IgD-negative memory B cell (primary cell): ENCODE results near the gene APPL1. TPM values are rescaled to one million over a fixed set of nuclear protein-coding genes. Genes with fewer than 3 reads are reported as not detected.
"Not testable (repeated sequence)": the region's sequence is repeated elsewhere in the genome, so short reads cannot be mapped to it uniquely, and the experiment has no call there.

Experiments used
- H3K27ac Mint-ChIP-seq, 3 donors: one replicate each; pipeline ENCODE4 v1.8.0; 2020 to 2022; ENCODE audit warnings: mild to moderate bottlenecking in 3 of 3, mixed read lengths in 3 of 3, moderate library complexity in 1 of 3
- H3K27me3 Mint-ChIP-seq: one replicate; pipeline ENCODE4 v1.8.0; 2021; ENCODE audit warnings: mixed read lengths
- H3K36me3 Mint-ChIP-seq: one replicate; pipeline ENCODE4 v1.8.0; 2020; ENCODE audit warnings: mild to moderate bottlenecking, mixed read lengths
- H3K4me1 Mint-ChIP-seq, 3 donors: one replicate each; pipeline ENCODE4 v1.8.0; 2020 to 2022; ENCODE audit warnings: mixed read lengths in 3 of 3, mild to moderate bottlenecking in 1 of 3
- H3K4me3 Mint-ChIP-seq, 4 donors: one replicate each; pipeline ENCODE4 v1.8.0; 2020 to 2022; ENCODE audit warnings: mild to moderate bottlenecking in 4 of 4, mixed read lengths in 4 of 4, moderate library complexity in 3 of 4
- H3K9me3 Mint-ChIP-seq, 3 donors: one replicate each; pipeline ENCODE4 v1.8.0; 2020 to 2021; ENCODE audit warnings: mixed read lengths in 3 of 3, mild to moderate bottlenecking in 1 of 3
- polyA plus RNA-seq: library from polyadenylated mRNA; unstranded; fragments of 300-500 nt; fragmentation: Illumina TruSeq; gene quantifications from one replicate; pipeline ENCODE4 v1.2.3, GENCODE V29; 2021

APPL1 gene
- polyA plus RNA-seq, 1 donor from 2014 or later, result 125 TPM

GRCh38 chr3:57292159-57292896 lies 64.8 kb downstream of the APPL1 start, which contains the start of gene ASB14:
Gene ASB14, minus strand, starts transcription at chr3:57292685. Its CDS starts 652 bp downstream, at chr3:57292033.
- Mint-ChIP-seq H3K27me3 (peaks cover 3% of the 10 kb centered on the region), H3K4me1 (no peaks in the 10 kb centered on the region), H3K36me3 (peaks cover 2% of the 10 kb centered on the region)

GRCh38 chr3:57292897-57293526 lies 65.5 kb downstream of the APPL1 start:
- H3K4me1 Mint-ChIP-seq, result no peaks in the 10 kb centered on the region
- no peak overlapping the region for H3K4me3 Mint-ChIP-seq
- H3K36me3 Mint-ChIP-seq, result peaks cover 2% of the 10 kb centered on the region
- no peaks in the 10 kb centered on the region for H3K9me3 Mint-ChIP-seq
- H3K27me3 Mint-ChIP-seq, result peaks cover 3% of the 10 kb centered on the region
- H3K27ac Mint-ChIP-seq, result no peak overlapping the region

More at GRCh38 chr3:57292159-57292896, 64.8 kb downstream of the APPL1 start, which contains the start of gene ASB14:
- H3K27ac Mint-ChIP-seq, result no peak within 1 kb of the TSS
- no peaks in the 10 kb centered on the region for H3K9me3 Mint-ChIP-seq
- no peak within 1 kb of the TSS for H3K4me3 Mint-ChIP-seq

- Mint-ChIP-seq H3K36me3 (peaks cover 2% of the 10 kb centered on the region), H3K4me1 (no peaks in the 10 kb centered on the region), H3K4me3 (no peak overlapping the region), H3K9me3 (no peaks in the 10 kb centered on the region), H3K27me3 (peaks cover 7% of the 10 kb centered on the region), H3K27ac (no peak overlapping the region)
Measured at GRCh38 chr3:57298041-57298440, 70.5 kb downstream of the APPL1 start.

- not testable (repeated sequence) for H3K27ac Mint-ChIP-seq, H3K27me3 Mint-ChIP-seq, H3K36me3 Mint-ChIP-seq, H3K4me1 Mint-ChIP-seq, H3K9me3 Mint-ChIP-seq, H3K4me3 Mint-ChIP-seq
Measured at GRCh38 chr3:57303520-57303919, 76.0 kb downstream of the APPL1 start.

- Mint-ChIP-seq H3K4me1 (no peaks in the 10 kb centered on the region), H3K27me3 (peaks cover 2% of the 10 kb centered on the region), H3K4me3 (no peak overlapping the region), H3K9me3 (no peaks in the 10 kb centered on the region), H3K27ac (no peak overlapping the region), H3K36me3 (no peaks in the 10 kb centered on the region)
Measured at GRCh38 chr3:57309769-57310360, 82.3 kb downstream of the APPL1 start.

GRCh38 chr3:57314204-57314603 lies 86.7 kb downstream of the APPL1 start:
- Mint-ChIP-seq H3K27me3 (peaks cover 3% of the 10 kb centered on the region), H3K4me3 (no peak overlapping the region)

More at GRCh38 chr3:57314204-57314603, 86.7 kb downstream of the APPL1 start:
- Mint-ChIP-seq H3K27ac (no peak overlapping the region), H3K9me3 (peaks cover 0 to 4% (median 0%) of the 10 kb centered on the region in 3 donors), H3K4me1 (peaks cover 0 to 3% (median 0%) of the 10 kb centered on the region in 3 donors), H3K36me3 (no peaks in the 10 kb centered on the region)

Other genes with a start within 250 kb of the APPL1 start
- gene SPATA12, start 167.1 kb upstream of the APPL1 start, polyA plus RNA-seq, result not detected
- gene IL17RD, start 62.4 kb upstream of the APPL1 start, polyA plus RNA-seq, result not detected
- gene HESX1, start 27.8 kb upstream of the APPL1 start, polyA plus RNA-seq, result 1.1 TPM
- 0.53 TPM for gene ASB14, start 65.0 kb downstream of the APPL1 start, polyA plus RNA-seq